ENCODE data around the gene CDC20B. TPM values are rescaled to one million over a fixed set of nuclear protein-coding genes. Genes with fewer than 3 reads are reported as not detected.
"Not testable (repeated sequence)": the region's sequence is repeated elsewhere in the genome, so short reads cannot be mapped to it uniquely, and the experiment has no call there.

CDC20B gene
- polyA plus RNA-seq, 3 donors: not detected

GRCh38 chr5:55102348-55102747, 70.6 kb downstream of the CDC20B start, which contains the start of gene GZMA:
TSS of gene GZMA (plus strand) at chr5:55102646. CDS start at chr5:55102683, 37 bp downstream.
- Histone ChIP-seq H3K4me2 (replicated peaks; ENCODE audit: extremely low read depth, low read length, poor library complexity, severe bottlenecking) (peak within 1 kb of the TSS; percentile 15), H3K36me3 (replicated peaks in 1 of 2; ENCODE audit: control insufficient read depth in 1 of 2, insufficient read depth in 2 of 2, low read length in 2 of 2) (no peaks in the 10 kb centered on the region), H2AFZ (ENCODE audit: insufficient read depth, low read depth, low read length, poor library complexity, severe bottlenecking) (no peak within 1 kb of the TSS), H3K27me3 (ENCODE audit: control insufficient read depth in 2 of 2, insufficient read depth in 2 of 2, low read length in 2 of 2) (peaks cover 0 to 2% of the 10 kb centered on the region in 2 donors), H3K4me1 (ENCODE audit: control insufficient read depth in 1 of 2, insufficient read depth in 2 of 2, low read length in 2 of 2) (no peaks in the 10 kb centered on the region), H3K79me2 (ENCODE audit: insufficient read depth, low read length) (no peaks in the 10 kb centered on the region), H3K4me3 (replicated peaks in 1 of 3; ENCODE audit: low read depth in 2 of 3, low read length in 3 of 3) (no peak within 1 kb of the TSS), H3K27ac (ENCODE audit: low read depth in 1 of 2, low read length in 2 of 2) (no peak within 1 kb of the TSS), H4K20me1 (ENCODE audit: insufficient read depth, low read length) (no peaks in the 10 kb centered on the region), H3K9ac (ENCODE audit: insufficient read depth, low read length, poor library complexity, severe bottlenecking) (no peak within 1 kb of the TSS), H3K9me3 (replicated peaks in 1 of 2; ENCODE audit: control insufficient read depth in 1 of 2, insufficient read depth in 1 of 2, low read length in 2 of 2) (no peaks in the 10 kb centered on the region)
- no peak for TF ChIP-seq CTCF (IDR thresholded peaks at IDR 0.05)
- Mint-ChIP-seq H3K4me3 (peak within 1 kb of the TSS in 1 of 2 donors; percentile 8), H3K27ac (peak within 1 kb of the TSS in 1 of 7 donors; percentile 23), H3K4me1 (peaks cover 11% of the 10 kb centered on the region), H3K36me3 (no peaks in the 10 kb centered on the region), H3K9me3 (peaks cover 0 to 8% (median 3%) of the 10 kb centered on the region in 7 donors), H3K27me3 (ENCODE audit: low read depth in 3 of 3) (peaks cover 12 to 18% (median 16%) of the 10 kb centered on the region in 3 donors)
- WGBS (ENCODE audit: insufficient coverage): 0% methylated on average over 1 of the region's 3 CpGs
- no peak for DNase-seq
- intact Hi-C loops (cut with micrococcal nuclease): no loop called here

- peaks cover 12 to 18% (median 14%) of the 10 kb centered on the region in 3 donors for H3K27me3 Mint-ChIP-seq (ENCODE audit: low read depth in 3 of 3)
- Histone ChIP-seq H4K20me1 (ENCODE audit: insufficient read depth, low read length) (no peaks in the 10 kb centered on the region), H3K79me2 (ENCODE audit: insufficient read depth, low read length) (no peaks in the 10 kb centered on the region), H3K9ac (ENCODE audit: insufficient read depth, low read length, poor library complexity, severe bottlenecking) (no peak overlapping the region), H3K4me2 (replicated peaks; ENCODE audit: extremely low read depth, low read length, poor library complexity, severe bottlenecking) (peak overlapping the region; percentile 15), H3K4me1 (ENCODE audit: control insufficient read depth in 1 of 2, insufficient read depth in 2 of 2, low read length in 2 of 2) (no peaks in the 10 kb centered on the region), H2AFZ (ENCODE audit: insufficient read depth, low read depth, low read length, poor library complexity, severe bottlenecking) (no peak overlapping the region), H3K36me3 (replicated peaks in 1 of 2; ENCODE audit: control insufficient read depth in 1 of 2, insufficient read depth in 2 of 2, low read length in 2 of 2) (no peaks in the 10 kb centered on the region), H3K27ac (ENCODE audit: low read depth in 1 of 2, low read length in 2 of 2) (no peak overlapping the region), H3K4me3 (replicated peaks in 1 of 3; ENCODE audit: low read depth in 2 of 3, low read length in 3 of 3) (no peak overlapping the region), H3K9me3 (replicated peaks in 1 of 2; ENCODE audit: control insufficient read depth in 1 of 2, insufficient read depth in 1 of 2, low read length in 2 of 2) (no peaks in the 10 kb centered on the region), H3K27me3 (ENCODE audit: control insufficient read depth in 2 of 2, insufficient read depth in 2 of 2, low read length in 2 of 2) (peaks cover 0 to 2% of the 10 kb centered on the region in 2 donors)
- no peak for TF ChIP-seq CTCF (IDR thresholded peaks at IDR 0.05)
- intact Hi-C loops (cut with micrococcal nuclease): no loop called here
- peaks cover 11% of the 10 kb centered on the region for H3K4me1 Mint-ChIP-seq
- H3K27ac Mint-ChIP-seq: no peak overlapping the region
- H3K36me3 Mint-ChIP-seq: no peaks in the 10 kb centered on the region
- H3K4me3 Mint-ChIP-seq: peak overlapping the region in 1 of 2 donors; percentile 8
- peaks cover 0 to 8% (median 3%) of the 10 kb centered on the region in 7 donors for H3K9me3 Mint-ChIP-seq
- DNase-seq: no peak
- WGBS (ENCODE audit: insufficient coverage): 0% methylated on average over 1 of the region's 5 CpGs
Measured at GRCh38 chr5:55101556-55102276, 71.3 kb downstream of the CDC20B start.

- Mint-ChIP-seq H3K4me1 (peaks cover 11% of the 10 kb centered on the region), H3K27me3 (ENCODE audit: low read depth in 3 of 3) (peaks cover 12 to 18% (median 12%) of the 10 kb centered on the region in 3 donors), H3K9me3 (peaks cover 0 to 10% (median 3%) of the 10 kb centered on the region in 7 donors)
- H3K79me2 ChIP-seq (ENCODE audit: insufficient read depth, low read length); H3K36me3 ChIP-seq (replicated peaks in 1 of 2; ENCODE audit: control insufficient read depth in 1 of 2, insufficient read depth in 2 of 2, low read length in 2 of 2); DNase-seq; H3K9ac ChIP-seq (ENCODE audit: insufficient read depth, low read length, poor library complexity, severe bottlenecking); H3K4me3 ChIP-seq (replicated peaks in 1 of 3; ENCODE audit: low read depth in 2 of 3, low read length in 3 of 3); intact Hi-C loops (cut with micrococcal nuclease); H3K4me3 Mint-ChIP-seq; H3K27ac ChIP-seq (ENCODE audit: low read depth in 1 of 2, low read length in 2 of 2); H2AFZ ChIP-seq (ENCODE audit: insufficient read depth, low read depth, low read length, poor library complexity, severe bottlenecking); H3K27ac Mint-ChIP-seq; H4K20me1 ChIP-seq (ENCODE audit: insufficient read depth, low read length); H3K27me3 ChIP-seq (ENCODE audit: control insufficient read depth in 2 of 2, insufficient read depth in 2 of 2, low read length in 2 of 2); H3K4me1 ChIP-seq (ENCODE audit: control insufficient read depth in 1 of 2, insufficient read depth in 2 of 2, low read length in 2 of 2); H3K9me3 ChIP-seq (replicated peaks in 1 of 2; ENCODE audit: control insufficient read depth in 1 of 2, insufficient read depth in 1 of 2, low read length in 2 of 2); H3K36me3 Mint-ChIP-seq; H3K4me2 ChIP-seq (replicated peaks; ENCODE audit: extremely low read depth, low read length, poor library complexity, severe bottlenecking): not testable (repeated sequence)
Measured at GRCh38 chr5:55101148-55101547, 71.8 kb downstream of the CDC20B start.
